GM12874 (cell line): ENCODE data around the gene TP73.

ENCODE experiments used
- TF ChIP-seq, protein P1 (sequence below): IDR thresholded peaks from 2 replicates; pipeline ENCODE4 v1.5.1; 2011; ENCODE audit warnings: low read depth, mild to moderate bottlenecking, control low read depth, low read length, moderate library complexity; ENCODE audit not compliant: insufficient read depth

Gene TP73

DNA sequence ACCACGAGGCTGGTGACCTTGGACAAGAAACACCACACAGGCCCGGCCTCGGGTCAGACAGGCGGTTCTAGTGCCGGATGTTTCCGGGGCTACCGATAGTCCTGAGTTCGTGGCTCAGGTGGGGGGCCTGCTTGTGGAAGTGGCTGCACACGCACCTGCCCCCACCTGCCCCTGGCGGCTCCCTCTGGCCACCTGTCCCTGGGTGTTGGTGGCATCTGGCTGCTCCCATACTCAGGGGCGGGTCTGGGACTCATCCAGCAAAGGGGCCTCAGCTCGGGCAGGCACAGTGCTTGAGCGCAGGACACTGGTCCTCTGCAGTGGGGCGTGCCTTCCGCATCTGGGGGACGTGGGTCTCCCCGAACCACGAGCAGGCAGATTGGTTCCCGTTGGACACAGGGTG is 33.6 kb downstream of the TP73 start:
- TF ChIP-seq, protein P1, sequence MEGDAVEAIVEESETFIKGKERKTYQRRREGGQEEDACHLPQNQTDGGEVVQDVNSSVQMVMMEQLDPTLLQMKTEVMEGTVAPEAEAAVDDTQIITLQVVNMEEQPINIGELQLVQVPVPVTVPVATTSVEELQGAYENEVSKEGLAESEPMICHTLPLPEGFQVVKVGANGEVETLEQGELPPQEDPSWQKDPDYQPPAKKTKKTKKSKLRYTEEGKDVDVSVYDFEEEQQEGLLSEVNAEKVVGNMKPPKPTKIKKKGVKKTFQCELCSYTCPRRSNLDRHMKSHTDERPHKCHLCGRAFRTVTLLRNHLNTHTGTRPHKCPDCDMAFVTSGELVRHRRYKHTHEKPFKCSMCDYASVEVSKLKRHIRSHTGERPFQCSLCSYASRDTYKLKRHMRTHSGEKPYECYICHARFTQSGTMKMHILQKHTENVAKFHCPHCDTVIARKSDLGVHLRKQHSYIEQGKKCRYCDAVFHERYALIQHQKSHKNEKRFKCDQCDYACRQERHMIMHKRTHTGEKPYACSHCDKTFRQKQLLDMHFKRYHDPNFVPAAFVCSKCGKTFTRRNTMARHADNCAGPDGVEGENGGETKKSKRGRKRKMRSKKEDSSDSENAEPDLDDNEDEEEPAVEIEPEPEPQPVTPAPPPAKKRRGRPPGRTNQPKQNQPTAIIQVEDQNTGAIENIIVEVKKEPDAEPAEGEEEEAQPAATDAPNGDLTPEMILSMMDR, result no peak

DNA sequence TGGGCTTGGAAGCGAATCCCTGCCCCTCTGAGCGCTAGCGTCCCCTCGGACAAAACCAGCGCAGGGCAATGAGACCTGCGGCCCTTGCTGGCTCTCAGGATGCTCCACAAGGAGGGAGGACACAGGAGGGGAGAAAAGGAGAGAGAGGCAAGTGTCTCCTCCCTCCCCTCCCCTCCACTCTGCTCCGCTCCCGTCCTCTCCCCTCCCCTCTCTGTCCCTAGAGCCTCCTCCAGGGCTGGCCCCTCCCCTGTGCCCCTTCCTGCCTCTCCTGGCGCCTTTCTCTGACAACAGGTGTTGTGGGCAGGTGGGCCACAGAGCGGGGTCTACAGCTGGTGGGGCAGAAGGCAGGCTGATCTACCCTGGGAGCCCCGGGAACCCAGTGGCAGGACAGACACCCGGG is 35.2 kb downstream of the TP73 start:
- TF ChIP-seq, protein P1, result no peak

DNA sequence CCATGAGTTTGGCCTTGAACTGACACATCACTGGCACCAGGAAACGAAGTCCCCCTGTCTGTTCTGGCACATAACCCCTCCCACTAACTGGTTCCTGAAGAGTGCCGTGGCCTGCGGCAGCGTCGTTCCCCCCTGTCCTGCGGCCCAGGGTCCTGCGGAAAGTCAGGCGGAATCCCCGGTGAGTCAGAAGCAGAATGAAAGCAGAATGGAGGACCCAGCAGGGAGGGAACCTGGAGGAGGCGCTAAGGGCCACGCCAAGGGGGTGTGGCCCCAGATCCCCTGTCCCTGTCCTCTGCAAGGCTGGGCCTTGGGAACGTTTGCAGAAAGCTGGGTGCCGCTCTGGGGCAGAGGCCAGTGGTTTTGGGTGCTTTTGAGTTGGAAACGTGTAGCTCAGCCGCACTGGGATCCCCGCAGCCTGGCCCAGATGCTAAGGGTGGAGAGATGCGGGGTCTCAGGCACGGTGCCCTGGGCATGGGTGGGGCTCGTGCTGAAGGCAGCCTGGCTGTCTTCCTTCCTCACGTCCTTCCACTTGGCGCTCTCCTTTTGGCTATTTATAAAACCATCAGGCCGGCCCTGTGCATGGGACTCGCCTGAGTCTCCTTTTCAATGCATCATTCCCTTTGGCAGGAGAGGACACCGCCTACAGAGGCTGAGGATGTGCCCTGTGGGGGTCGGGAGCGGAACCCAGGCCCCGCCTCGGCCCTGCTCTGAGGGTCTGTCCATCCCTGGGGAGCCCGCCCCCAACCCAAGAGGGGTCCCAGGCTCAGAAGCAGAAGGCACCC is 36.2 kb downstream of the TP73 start:
- TF ChIP-seq, protein P1, result no peak

DNA sequence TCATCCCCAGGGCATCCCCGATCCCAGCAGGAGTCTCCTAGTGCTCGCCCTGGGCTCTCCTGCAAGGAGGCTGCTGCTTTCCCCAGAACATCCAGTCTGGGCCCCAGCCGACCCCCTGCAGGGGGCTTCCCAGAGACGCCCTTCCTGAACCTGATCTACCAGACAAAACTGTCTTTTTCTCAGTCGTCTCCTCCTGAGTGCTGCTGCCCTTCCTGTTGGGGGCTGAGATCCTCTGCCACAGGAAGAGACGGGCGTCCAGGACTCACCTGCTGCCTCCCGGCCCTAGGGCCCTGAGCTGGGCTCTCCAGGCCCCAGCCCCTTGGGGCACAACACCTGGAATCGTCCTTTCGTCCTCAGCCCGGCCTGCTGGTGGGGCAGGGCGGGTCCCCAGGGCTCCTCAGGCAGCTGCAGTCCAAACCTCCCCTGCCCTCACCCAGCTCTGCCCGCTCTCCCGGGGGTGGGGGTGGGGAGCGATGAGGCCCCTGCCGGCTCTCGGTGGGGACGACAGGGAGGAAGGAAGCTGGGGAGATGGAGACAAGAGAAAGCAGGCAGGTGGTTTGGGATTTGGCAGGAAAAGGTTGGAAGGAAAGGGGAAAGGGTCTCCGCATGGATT is 36.9 kb downstream of the TP73 start:
- TF ChIP-seq, protein P1, result no peak

DNA sequence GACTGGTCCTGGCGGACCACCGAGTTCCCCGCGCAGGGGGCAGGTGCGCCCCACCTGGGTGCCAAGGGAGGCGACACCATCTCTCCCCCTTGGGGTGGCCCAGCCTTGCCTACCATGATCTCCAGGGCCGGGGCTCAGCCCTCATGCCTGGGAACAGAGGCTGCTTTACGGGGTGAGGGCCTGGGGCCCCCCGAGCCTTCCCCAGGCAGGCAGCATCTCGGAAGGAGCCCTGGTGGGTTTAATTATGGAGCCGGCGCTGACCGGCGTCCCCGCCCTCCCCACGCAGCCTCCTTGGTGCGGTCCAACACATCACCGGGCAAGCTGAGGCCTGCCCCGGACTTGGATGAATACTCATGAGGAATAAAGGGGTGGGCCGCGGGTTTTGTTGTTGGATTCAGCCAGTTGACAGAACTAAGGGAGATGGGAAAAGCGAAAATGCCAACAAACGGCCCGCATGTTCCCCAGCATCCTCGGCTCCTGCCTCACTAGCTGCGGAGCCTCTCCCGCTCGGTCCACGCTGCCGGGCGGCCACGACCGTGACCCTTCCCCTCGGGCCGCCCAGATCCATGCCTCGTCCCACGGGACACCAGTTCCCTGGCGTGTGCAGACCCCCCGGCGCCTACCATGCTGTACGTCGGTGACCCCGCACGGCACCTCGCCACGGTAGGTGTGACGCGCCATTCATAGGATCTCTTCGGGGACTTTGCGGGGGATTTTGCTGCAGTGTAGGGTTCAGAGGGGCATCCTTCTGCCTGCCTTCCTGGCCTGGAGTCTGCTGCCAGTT is 38.2 kb downstream of the TP73 start:
- TF ChIP-seq, protein P1, result no peak

DNA sequence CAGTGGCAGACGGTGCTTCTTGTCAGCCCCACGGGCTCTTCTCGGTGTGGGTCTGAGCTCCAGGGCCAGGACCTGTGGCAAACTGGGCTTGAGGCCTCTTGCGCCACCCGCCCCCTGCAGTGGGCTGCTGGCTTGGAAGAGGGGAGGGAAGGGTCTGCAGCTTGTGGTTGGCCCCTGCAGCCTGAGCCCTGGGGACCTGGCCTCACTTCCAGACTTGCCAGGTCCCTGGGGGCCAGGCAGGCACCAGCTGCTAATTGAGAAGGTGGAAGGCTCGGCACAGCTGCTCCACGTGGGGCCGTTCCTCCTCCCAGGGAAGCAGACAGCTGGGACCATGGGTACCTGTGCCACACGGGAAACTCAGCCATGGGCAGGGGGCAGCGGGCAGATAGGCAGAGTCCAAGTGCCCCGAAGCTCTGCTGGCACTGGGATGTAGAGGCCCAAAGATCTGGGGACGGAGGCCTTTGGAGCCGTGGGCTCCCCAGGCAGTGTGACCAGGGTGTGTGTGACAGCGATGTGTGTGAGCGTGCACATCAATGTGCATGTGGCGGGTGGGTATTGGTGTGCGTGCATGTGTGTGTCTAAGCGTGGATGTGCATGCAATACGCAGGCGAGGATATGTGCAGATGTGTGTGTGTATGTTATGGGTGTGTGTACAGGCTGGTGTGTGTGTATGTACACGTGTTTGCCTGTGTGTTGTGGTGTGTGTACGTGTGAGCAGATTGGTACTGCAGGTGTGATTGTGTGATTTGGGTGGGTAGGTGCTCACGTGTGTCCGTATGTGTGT is 39.3 kb downstream of the TP73 start:
- TF ChIP-seq, protein P1, result no peak
